Measurements from ENCODE around the gene SIGLEC9. TPM values are rescaled to one million over a fixed set of nuclear protein-coding genes. Genes with fewer than 3 reads are reported as not detected.

The SIGLEC9 gene
- total RNA-seq, 2 experiments from 2014 or later: 0.36 to 0.59 TPM

DNA sequence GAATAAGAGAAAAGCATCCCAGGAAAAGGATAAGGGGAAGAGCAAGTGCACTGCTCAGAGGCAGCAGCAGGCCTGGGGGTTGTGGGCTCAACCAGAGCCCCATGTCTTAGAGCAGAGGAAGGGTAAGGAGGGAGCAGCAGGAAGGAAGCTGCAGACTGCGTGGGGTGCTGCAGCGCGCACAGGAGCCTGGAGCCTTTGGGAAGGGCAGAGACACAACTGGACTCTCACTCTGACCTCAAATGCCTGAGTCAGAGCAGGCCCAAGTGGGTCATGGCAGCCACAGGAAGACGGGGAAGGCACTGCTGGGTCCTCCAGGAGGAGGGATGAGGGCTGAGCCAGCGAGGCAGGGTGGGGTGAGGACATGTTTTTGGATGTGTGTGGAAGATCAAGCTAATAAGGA is 49.0 kb downstream of the SIGLEC9 start:
- TF ChIP-seq, protein P1, sequence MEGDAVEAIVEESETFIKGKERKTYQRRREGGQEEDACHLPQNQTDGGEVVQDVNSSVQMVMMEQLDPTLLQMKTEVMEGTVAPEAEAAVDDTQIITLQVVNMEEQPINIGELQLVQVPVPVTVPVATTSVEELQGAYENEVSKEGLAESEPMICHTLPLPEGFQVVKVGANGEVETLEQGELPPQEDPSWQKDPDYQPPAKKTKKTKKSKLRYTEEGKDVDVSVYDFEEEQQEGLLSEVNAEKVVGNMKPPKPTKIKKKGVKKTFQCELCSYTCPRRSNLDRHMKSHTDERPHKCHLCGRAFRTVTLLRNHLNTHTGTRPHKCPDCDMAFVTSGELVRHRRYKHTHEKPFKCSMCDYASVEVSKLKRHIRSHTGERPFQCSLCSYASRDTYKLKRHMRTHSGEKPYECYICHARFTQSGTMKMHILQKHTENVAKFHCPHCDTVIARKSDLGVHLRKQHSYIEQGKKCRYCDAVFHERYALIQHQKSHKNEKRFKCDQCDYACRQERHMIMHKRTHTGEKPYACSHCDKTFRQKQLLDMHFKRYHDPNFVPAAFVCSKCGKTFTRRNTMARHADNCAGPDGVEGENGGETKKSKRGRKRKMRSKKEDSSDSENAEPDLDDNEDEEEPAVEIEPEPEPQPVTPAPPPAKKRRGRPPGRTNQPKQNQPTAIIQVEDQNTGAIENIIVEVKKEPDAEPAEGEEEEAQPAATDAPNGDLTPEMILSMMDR (IDR thresholded peaks at IDR 0.05): no peak
- ChIA-PET CTCF (no interaction called here), POLR2A (no interaction called here)

DNA sequence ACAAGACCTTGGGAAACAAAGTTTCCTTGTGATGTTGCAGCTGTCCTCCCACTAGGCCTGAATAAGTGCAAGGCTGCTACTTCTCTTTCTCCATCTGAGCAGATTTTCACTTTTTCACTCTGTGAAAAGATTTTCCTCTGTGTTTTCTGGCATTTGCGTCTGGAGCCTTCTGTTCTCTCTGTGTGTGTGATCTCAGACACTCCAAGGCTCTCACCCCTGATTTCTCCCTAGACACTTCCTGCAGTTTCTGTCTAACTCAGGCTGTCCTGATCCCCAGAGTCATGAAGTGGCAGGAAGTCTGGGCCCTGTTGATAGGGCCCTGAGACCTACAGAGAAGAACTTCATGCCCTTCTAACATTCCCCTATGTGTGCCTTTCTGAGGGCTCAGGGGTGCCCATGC is 54.5 kb downstream of the SIGLEC9 start:
- no peaks in the 10 kb centered on the region for H3K9me3 Mint-ChIP-seq
- Histone ChIP-seq H3K4me3 (ENCODE audit: low read length) (no peak overlapping the region), H3K4me1 (ENCODE audit: insufficient read depth, low read length) (no peaks in the 10 kb centered on the region), H3K9me3 (ENCODE audit: control insufficient read depth in 1 of 2, insufficient read depth in 1 of 2, low read length in 2 of 2) (peaks cover 0 to 2% of the 10 kb centered on the region in 2 experiments), H3K36me3 (ENCODE audit: insufficient read depth, low read length) (no peaks in the 10 kb centered on the region), H3K27ac (ENCODE audit: low read depth in 1 of 2, low read length in 2 of 2) (no peak overlapping the region), H3K27me3 (ENCODE audit: control insufficient read depth in 1 of 2, insufficient read depth in 2 of 2, low read length in 2 of 2) (no peaks in the 10 kb centered on the region)
- H3K36me3 Mint-ChIP-seq (ENCODE audit: low read depth): no peaks in the 10 kb centered on the region
- no peaks in the 10 kb centered on the region for H3K4me1 Mint-ChIP-seq (ENCODE audit: low read depth)
- intact Hi-C loops (cut with DNase I, micrococcal nuclease): no loop called here
- ChIA-PET POLR2A (no interaction called here), CTCF (no interaction called here)
- no peak for DNase-seq
- H3K4me3 Mint-ChIP-seq: no peak overlapping the region
- TF ChIP-seq, protein P1 (IDR thresholded peaks at IDR 0.05): no peak
- ATAC-seq (ENCODE audit: poor library complexity): no peak
- H3K27ac Mint-ChIP-seq: no peak overlapping the region
- H3K27me3 Mint-ChIP-seq: peaks cover 14% of the 10 kb centered on the region

More for the DNA sequence above, 49.0 kb downstream of the SIGLEC9 start:
- intact Hi-C loops (cut with DNase I, micrococcal nuclease): no loop called here
- Histone ChIP-seq H3K4me3 (ENCODE audit: low read length) (no peak overlapping the region), H3K36me3 (ENCODE audit: insufficient read depth, low read length) (no peaks in the 10 kb centered on the region), H3K27ac (ENCODE audit: low read depth in 1 of 2, low read length in 2 of 2) (no peak overlapping the region), H3K9me3 (ENCODE audit: control insufficient read depth in 1 of 2, insufficient read depth in 1 of 2, low read length in 2 of 2) (no peaks in the 10 kb centered on the region), H3K27me3 (ENCODE audit: control insufficient read depth in 1 of 2, insufficient read depth in 2 of 2, low read length in 2 of 2) (peaks cover 0 to 2% of the 10 kb centered on the region in 2 experiments), H3K4me1 (ENCODE audit: insufficient read depth, low read length) (peaks cover 5% of the 10 kb centered on the region)
- H3K27ac Mint-ChIP-seq: no peak overlapping the region
- H3K27me3 Mint-ChIP-seq: peaks cover 5% of the 10 kb centered on the region
- DNase-seq (no peak), ATAC-seq (ENCODE audit: poor library complexity) (no peak)
- H3K9me3 Mint-ChIP-seq: no peaks in the 10 kb centered on the region
- H3K4me3 Mint-ChIP-seq: no peak overlapping the region
- H3K36me3 Mint-ChIP-seq (ENCODE audit: low read depth): no peaks in the 10 kb centered on the region
- no peaks in the 10 kb centered on the region for H3K4me1 Mint-ChIP-seq (ENCODE audit: low read depth)

Other genes starting within 250 kb of the SIGLEC9 start
- not detected for gene KLK4, start 213.5 kb upstream of the SIGLEC9 start, total RNA-seq
- gene KLK5, start 171.9 kb upstream of the SIGLEC9 start, total RNA-seq: not detected
- gene KLK6, start 155.3 kb upstream of the SIGLEC9 start, total RNA-seq: not detected
- not detected for gene KLK7, start 141.0 kb upstream of the SIGLEC9 start, total RNA-seq
- gene KLK8, start 123.3 kb upstream of the SIGLEC9 start, total RNA-seq: not detected
- gene KLK10, start 105.2 kb upstream of the SIGLEC9 start, total RNA-seq: not detected
- gene KLK11, start 98.3 kb upstream of the SIGLEC9 start, total RNA-seq: not detected
- not detected for gene KLK12, start 89.9 kb upstream of the SIGLEC9 start, total RNA-seq
- not detected for gene KLK13, start 59.8 kb upstream of the SIGLEC9 start, total RNA-seq
- under 1 TPM in 1 of 2 experiments, not detected in 1; 0.22 TPM for gene KLK14, start 42.0 kb upstream of the SIGLEC9 start, total RNA-seq
- gene CTU1, start 16.5 kb upstream of the SIGLEC9 start, total RNA-seq: 1 to 10 TPM; 1.4 to 1.6 TPM
- under 1 TPM in 1 of 2 experiments, not detected in 1; 0.20 TPM for gene SIGLEC7, start 17.4 kb downstream of the SIGLEC9 start, total RNA-seq
- 1 to 10 TPM in 1 of 2 experiments, under 1 TPM in 1; 0.60 to 1.7 TPM for gene CD33, start 100.2 kb downstream of the SIGLEC9 start, total RNA-seq
- gene SIGLECL1, start 126.2 kb downstream of the SIGLEC9 start, total RNA-seq: not detected
- gene IGLON5, start 186.7 kb downstream of the SIGLEC9 start, total RNA-seq: not detected
- gene VSIG10L, start 217.2 kb downstream of the SIGLEC9 start, total RNA-seq: under 1 TPM; 0.11 to 0.14 TPM
- gene ETFB, start 241.5 kb downstream of the SIGLEC9 start, total RNA-seq: 10 to 100 TPM; 29.7 to 30.1 TPM
- under 1 TPM; 0.60 to 0.84 TPM for gene CLDND2, start 244.1 kb downstream of the SIGLEC9 start, total RNA-seq
- gene NKG7, start 247.7 kb downstream of the SIGLEC9 start, total RNA-seq: 1 to 10 TPM; 6.2 to 7.2 TPM